Measurements from ENCODE around the gene ENO2. TPM values are rescaled to one million over a fixed set of nuclear protein-coding genes. Genes with fewer than 3 reads are reported as not detected.

ENO2 gene
- polyA plus RNA-seq, 1 of the 3 experiments (the other 2 are of a cell fraction) = 50.6 TPM

GRCh38 chr12:6956021-6956727 is 41.8 kb downstream of the ENO2 start:
- POLR2A ChIA-PET = no interaction called here
- no peaks in the 10 kb centered on the region for H3K9me2 ChIP-seq
- no peaks in the 10 kb centered on the region for H3F3A ChIP-seq (replicated peaks; ENCODE audit: insufficient read depth)
- no peaks in the 10 kb centered on the region; a peak in 2 of 4 replicates for H3K4me1 ChIP-seq (ENCODE audit: control insufficient read depth in 1 of 2, insufficient read depth in 2 of 2, low read depth in 1 of 2, low read length in 1 of 2)
- CTCF ChIA-PET = interaction anchor here (1.6 to 2.4 kb wide), 5 partner anchors 8 to 32 kb away, joined by 4 to 15 read pairs (median 5); partner anchors contain the start of genes C12orf57 and RNU7-1
- H3K79me2 ChIP-seq (ENCODE audit: insufficient read depth) = no peaks in the 10 kb centered on the region
- H2AFZ ChIP-seq (ENCODE audit: low read depth) = no peak overlapping the region
- no peak overlapping the region for H3K4me3 ChIP-seq (ENCODE audit: low read depth in 2 of 2, low read length in 1 of 2)
- no peak for TF ChIP-seq MAX (IDR thresholded peaks at IDR 0.05; ENCODE audit: low read depth)
- no peak for TF ChIP-seq MXI1 (IDR thresholded peaks at IDR 0.05; ENCODE audit: low read depth, low read length)
- no peak for TF ChIP-seq RXRA (IDR thresholded peaks at IDR 0.05; ENCODE audit: borderline replicate concordance, low read depth)
- no peak for TF ChIP-seq MEF2A (IDR thresholded peaks at IDR 0.05; ENCODE audit: borderline replicate concordance, low read depth)
- no peak for TF ChIP-seq GABPA (IDR thresholded peaks at IDR 0.05; ENCODE audit: low read depth)
- TF ChIP-seq POLR2AphosphoS5 (IDR thresholded peaks at IDR 0.05; ENCODE audit: low read depth, low read length) = no peak
- no peak for TF ChIP-seq GATA2 (CRISPR knock-in tag; IDR thresholded peaks at IDR 0.05)
- TF ChIP-seq RAD21 (IDR thresholded peaks at IDR 0.05; ENCODE audit: low read length) = no peak
- TF ChIP-seq FOXJ3 (CRISPR knock-in tag; IDR thresholded peaks at IDR 0.05) = no peak
- no peak for TF ChIP-seq NFIC (IDR thresholded peaks at IDR 0.05; ENCODE audit: borderline replicate concordance)
- TF ChIP-seq RFX5 (IDR thresholded peaks at IDR 0.05; ENCODE audit: low read length) = no peak
- H3K36me3 ChIP-seq (replicated peaks in 1 of 2; ENCODE audit: control insufficient read depth in 1 of 2, insufficient read depth in 2 of 2, low read length in 1 of 2) = no peaks in the 10 kb centered on the region
- no peak overlapping the region for H3K9ac ChIP-seq
- H3K4me2 ChIP-seq = no peak overlapping the region
- no peaks in the 10 kb centered on the region for H3K27me3 ChIP-seq (ENCODE audit: insufficient read depth)
- DNase-seq = peak; percentile 27
- no peak overlapping the region for H3K27ac ChIP-seq (ENCODE audit: low read depth in 2 of 2, low read length in 1 of 2)
- H3K9me3 ChIP-seq = no peaks in the 10 kb centered on the region
- WGBS (ENCODE audit: low lambda C conversion rate) = 82% methylated on average over 23 of the region's 28 CpGs
- H4K20me1 ChIP-seq (ENCODE audit: insufficient read depth) = no peaks in the 10 kb centered on the region

- Histone ChIP-seq H3K9ac (no peak overlapping the region), H3K4me2 (no peak overlapping the region), H3K27me3 (ENCODE audit: insufficient read depth) (no peaks in the 10 kb centered on the region), H3K36me3 (replicated peaks in 1 of 2; ENCODE audit: control insufficient read depth in 1 of 2, insufficient read depth in 2 of 2, low read length in 1 of 2) (no peaks in the 10 kb centered on the region), H2AFZ (ENCODE audit: low read depth) (no peak overlapping the region), H3K27ac (ENCODE audit: low read depth in 2 of 2, low read length in 1 of 2) (no peak overlapping the region), H3F3A (replicated peaks; ENCODE audit: insufficient read depth) (no peaks in the 10 kb centered on the region), H4K20me1 (ENCODE audit: insufficient read depth) (no peaks in the 10 kb centered on the region), H3K4me3 (ENCODE audit: low read depth in 2 of 2, low read length in 1 of 2) (no peak overlapping the region), H3K9me2 (no peaks in the 10 kb centered on the region), H3K4me1 (ENCODE audit: control insufficient read depth in 1 of 2, insufficient read depth in 2 of 2, low read depth in 1 of 2, low read length in 1 of 2) (peaks cover 0 to 3% of the 10 kb centered on the region in 2 experiments; a peak in 2 of 4 replicates), H3K79me2 (ENCODE audit: insufficient read depth) (no peaks in the 10 kb centered on the region), H3K9me3 (no peaks in the 10 kb centered on the region)
- no peak for TF ChIP-seq RCOR1 (IDR thresholded peaks at IDR 0.05; ENCODE audit: low read length)
- TF ChIP-seq MEF2A (IDR thresholded peaks at IDR 0.05; ENCODE audit: borderline replicate concordance, low read depth) = no peak
- no peak for TF ChIP-seq RXRA (IDR thresholded peaks at IDR 0.05; ENCODE audit: borderline replicate concordance, low read depth)
- CTCF ChIA-PET = interaction anchor here (1.6 to 8.0 kb wide), 4 partner anchors 7 to 32 kb away, joined by 5 to 62 read pairs (median 10); partner anchors contain the start of genes C12orf57 and RNU7-1
- POLR2A ChIA-PET = interaction anchor here (1.0 to 1.2 kb wide), 2 partner anchors 9 to 13 kb away, joined by 3 to 5 read pairs; partner anchors contain the start of genes C12orf57 and RNU7-1
- peak; percentile 15 for DNase-seq
- 77% methylated on average over 20 of the region's 20 CpGs for WGBS (ENCODE audit: low lambda C conversion rate)
Observed at GRCh38 chr12:6957151-6957701, 42.8 kb downstream of the ENO2 start.

All from SK-N-SH (cell line).